K562 (cell line): ENCODE measurements around the gene CGNL1. TPM values are rescaled to one million over a fixed set of nuclear protein-coding genes. Genes with fewer than 3 reads are reported as not detected.

Experiments used
- ATAC-seq: fragments of 200-7000 bp; cut with Tn5 transposase; 3 replicates; pipeline ENCODE4 v1.9.1; 2020; ENCODE audit warnings: moderate library complexity
- BruUV-seq: library from RNA; stranded (reverse); fragments of 400-500 nt; replicated peaks from 2 replicates; lab custom pipeline; 2021; lab: Mats Ljungman, UMichigan
- CTCF ChIA-PET: fragments of 300-600 bp; formaldehyde crosslinking; extraction: SDS; loops from one replicate; lab custom pipeline; 2021; ENCODE audit warnings: low intra/inter-chr PET ratio; lab: Yijun Ruan, JAX
- POLR2A ChIA-PET: fragments of 300-600, 350-650 bp; sonication (Branson Sonifier 250); formaldehyde crosslinking; extraction: SDS; loops from one replicate; lab custom pipeline; 2021; ENCODE audit warnings: antibody characterized with exemption, inconsistent platforms; lab: Yijun Ruan, JAX
- DNase-seq, 4 experiments: peaks; one replicate each; pipeline versions ENCODE4 v3.0.0 to v3.0.0-alpha.2; 2011 to 2018; ENCODE audit warnings: low spot score in 3 of 4, mixed read lengths in 3 of 4; ENCODE audit errors: extremely low read depth in 1 of 4
- FAIRE-seq: peaks from 2 replicates; lab custom pipeline; 2011; peaks lifted over from hg19 to GRCh38; lab: Jason Lieb, UNC
- H2AFZ ChIP-seq: 2 replicates; pipeline ENCODE4 v1.6.0; 2011; ENCODE audit warnings: low read depth, low read length, control low read depth, inconsistent platforms
- H3K27ac ChIP-seq: fragments of 200-600 bp; 3 replicates; pipeline ENCODE4 v1.8.0; 2011; ENCODE audit warnings: low read depth, mild to moderate bottlenecking, control low read depth, inconsistent platforms, low read length, moderate library complexity, mixed read lengths; ENCODE audit errors: extremely low read depth
- H3K27me3 ChIP-seq, 2 experiments: fragments of 300-600 bp in 1 of 2; 2 replicates in 1 of 2; 3 replicates in 1 of 2; pipeline versions ENCODE4 v1.6.0 to v1.8.0; 2011; ENCODE audit warnings: inconsistent platforms in 2 of 2, low read length in 2 of 2, mild to moderate bottlenecking in 1 of 2, mixed read lengths in 1 of 2, moderate library complexity in 1 of 2; ENCODE audit not compliant: control insufficient read depth in 2 of 2, insufficient read depth in 2 of 2
- H3K36me3 ChIP-seq: fragments of 300-600 bp; 3 replicates; pipeline ENCODE4 v1.8.0; 2011; ENCODE audit warnings: mild to moderate bottlenecking, low read length, inconsistent platforms; ENCODE audit not compliant: control insufficient read depth, insufficient read depth
- H3K4me1 ChIP-seq, 2 experiments: fragments of 200-600 bp in 1 of 2; replicated peaks in 1 of 2; 2 replicates in 1 of 2; 3 replicates in 1 of 2; pipeline versions ENCODE4 v1.5.1 to v1.8.0; 2011; ENCODE audit warnings: inconsistent platforms in 2 of 2, low read length in 2 of 2, mild to moderate bottlenecking in 1 of 2, mixed read lengths in 1 of 2, moderate library complexity in 1 of 2; ENCODE audit not compliant: control insufficient read depth in 2 of 2, insufficient read depth in 2 of 2
- H3K4me2 ChIP-seq: 2 replicates; pipeline ENCODE4 v1.6.1; 2011; ENCODE audit warnings: low read length, control low read depth, inconsistent platforms, mixed read lengths; ENCODE audit not compliant: insufficient read depth
- H3K4me3 ChIP-seq: fragments of 200-600 bp; sonication (generic), shearing (Covaris generic); 2 replicates; pipeline ENCODE4 v1.5.1; 2016; ENCODE audit warnings: control low read depth, inconsistent platforms
- H3K79me2 ChIP-seq: fragments of 200-600 bp; 3 replicates; pipeline ENCODE4 v1.8.0; 2011; ENCODE audit warnings: low read length, inconsistent platforms; ENCODE audit not compliant: control insufficient read depth, insufficient read depth
- H3K9ac ChIP-seq, 2 experiments: 2 replicates each; pipeline versions ENCODE4 v1.6.0 to v1.6.1; 2011; ENCODE audit warnings: low read depth in 2 of 2, low read length in 2 of 2, control low read depth in 1 of 2, inconsistent platforms in 1 of 2, mild to moderate bottlenecking in 1 of 2, mixed read lengths in 1 of 2; ENCODE audit not compliant: insufficient read depth in 1 of 2
- H3K9me1 ChIP-seq: one replicate; pipeline ENCODE4 v1.6.0; 2011; ENCODE audit warnings: inconsistent platforms, mild to moderate bottlenecking, low read length, moderate library complexity; ENCODE audit not compliant: control insufficient read depth, insufficient read depth
- H3K9me3 ChIP-seq: replicated peaks from 2 replicates; pipeline ENCODE4 v1.5.1; 2011; ENCODE audit warnings: low read depth, low read length, inconsistent platforms; ENCODE audit not compliant: control insufficient read depth, insufficient read depth
- H4K20me1 ChIP-seq: replicated peaks from 2 replicates; pipeline ENCODE4 v1.6.1; 2011; ENCODE audit warnings: low read length, inconsistent platforms, mixed read lengths; ENCODE audit not compliant: control insufficient read depth, insufficient read depth
- BRD9 ChIP-seq: fragments of 450-650 bp; IDR thresholded peaks from 2 replicates; pipeline ENCODE4 v1.6.1; 2018; ENCODE audit warnings: low read depth; ENCODE audit not compliant: partially characterized antibody
- ETV1 ChIP-seq: fragments of 450-650 bp; conservative IDR thresholded peaks from 2 replicates; pipeline ENCODE4 v1.6.1; 2016; ENCODE audit warnings: missing genetic modification characterization, control low read depth, low read depth, missing compliant biosample characterization
- GTF2A2 ChIP-seq: IDR thresholded peaks from 2 replicates; pipeline ENCODE4 v1.6.1; 2016; ENCODE audit warnings: mild to moderate bottlenecking, missing genetic modification characterization, missing compliant biosample characterization
- HES1 ChIP-seq: fragments of 450-650 bp; IDR thresholded peaks from 2 replicates; pipeline ENCODE4 v1.6.1; 2016; ENCODE audit warnings: low read depth, mild to moderate bottlenecking, moderate library complexity
- ILF3 ChIP-seq: fragments of 450-650 bp; IDR thresholded peaks from 2 replicates; pipeline ENCODE4 v1.6.1; 2018; ENCODE audit warnings: antibody characterized with exemption, mild to moderate bottlenecking, moderate library complexity, borderline replicate concordance
- TAL1 ChIP-seq: fragments of 450-650 bp; IDR thresholded peaks from 2 replicates; pipeline ENCODE4 v1.6.1; 2016; ENCODE audit warnings: mild to moderate bottlenecking
- TCF15 ChIP-seq: fragments of 250-450 bp; sonication (Bioruptor Pico); IDR thresholded peaks from 2 replicates; pipeline ENCODE4 v1.8.0; 2022; ENCODE audit warnings: moderate library complexity, mild to moderate bottlenecking, inconsistent platforms
- ZNF785 ChIP-seq: fragments of 250-450 bp; sonication (Bioruptor Pico); IDR thresholded peaks from 2 replicates; pipeline ENCODE4 v1.4.0; 2020; ENCODE audit warnings: mild to moderate bottlenecking
- WGBS: fragments of 100-300 bp; shearing (Covaris generic); methylation state at CpG from one replicate; pipeline ENCODE4 v1.1.6; 2016; ENCODE audit warnings: low coverage, mixed read lengths; ENCODE audit not compliant: insufficient coverage; ENCODE audit errors: missing lambda C conversion rate; 5-methylcytosine and 5-hydroxymethylcytosine counted together
- in situ Hi-C: fragments of 300-500 bp; cut with MboI; formaldehyde crosslinking; loops from 4 replicates; pipeline ENCODE4 v1.15.0; 2018; ENCODE audit warnings: inconsistent platforms, mixed read lengths
- intact Hi-C: fragments of 100-400 bp; cut with micrococcal nuclease; formaldehyde crosslinking; loops from 2 replicates; pipeline ENCODE4 v1.14.2; 2022
- polyA plus RNA-seq, 8 experiments: library from polyadenylated mRNA; depleted of rRNA in 4 of 8; stranded (reverse) in 5 of 8; unstranded in 3 of 8; fragments of >200 nt; fragmentation: Nextera tagmentation in 2 of 8; fragmentation: Illumina TruSeq in 1 of 8; extraction: Ambion mirVana in 2 of 8; extraction: Trizol in 1 of 8; gene quantifications; 2 replicates each; pipeline versions ENCODE4 v1.2.1 to v1.2.3, GENCODE V29; 2011 to 2014; ENCODE audit warnings: inconsistent platforms in 1 of 8, missing spikeins in 1 of 8
- total RNA-seq, 7 experiments: library from RNA; depleted of rRNA in 6 of 7; stranded (reverse); fragments of >200 nt in 6 of 7; fragmentation: Illumina TruSeq in 2 of 7; extraction: Trizol in 2 of 7; gene quantifications; 2 replicates each; pipeline versions ENCODE4 v1.2.1 to v1.2.3, GENCODE V29; 2011 to 2021; ENCODE audit warnings: low replicate concordance in 1 of 7
- TF ChIP-seq, protein P1 (sequence below): sonication (generic); formaldehyde crosslinking; IDR thresholded peaks from 2 replicates; pipeline ENCODE4 v1.8.0; 2022; ENCODE audit warnings: mild to moderate bottlenecking, missing genetic modification reagents
- TF ChIP-seq, protein P2 (sequence below): fragments of 250-450 bp; sonication (Bioruptor Pico); IDR thresholded peaks from 2 replicates; pipeline ENCODE4 v1.8.0; 2021; ENCODE audit warnings: moderate library complexity, mild to moderate bottlenecking, inconsistent platforms

Gene CGNL1
- total and polyA plus RNA-seq, 9 of the 15 experiments (the other 6 are each of a cell fraction or from before 2014, with no cell fraction given): 0.01 to 0.07 TPM; not detected in 7

DNA sequence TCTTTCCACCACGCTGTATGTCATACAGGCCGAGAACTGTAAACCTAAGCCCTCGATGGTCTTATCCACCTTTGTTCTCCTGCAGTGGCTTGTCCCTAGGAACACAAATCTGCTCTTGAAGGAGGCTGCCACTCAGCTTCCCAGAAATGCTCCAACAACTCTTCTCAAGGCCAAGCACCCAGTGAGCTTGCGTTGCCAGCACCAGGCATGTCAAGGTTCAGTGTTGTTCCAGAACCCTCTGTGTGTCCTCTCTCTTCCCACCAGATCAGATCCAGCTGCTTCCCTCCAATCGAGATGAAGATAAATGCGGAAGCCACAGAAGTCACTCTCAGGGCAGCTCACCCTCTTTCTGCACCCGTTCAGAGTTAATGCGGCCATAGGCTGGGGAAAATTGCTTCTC lies 204.1 kb downstream of the CGNL1 start:
- no peak overlapping the region for H3K9ac ChIP-seq
- H3K79me2 ChIP-seq: no peaks in the 10 kb centered on the region
- FAIRE-seq (no peak), ATAC-seq (no peak), DNase-seq (no peak)
- H2AFZ ChIP-seq: no peak overlapping the region
- H3K4me3 ChIP-seq: no peak overlapping the region
- in situ Hi-C loops (no loop called here), intact Hi-C loops (no loop called here)
- H3K27me3 ChIP-seq: peaks cover 2 to 21% of the 10 kb centered on the region in 2 experiments; a peak in 3 of 5 replicates
- no peak for TF ChIP-seq TAL1
- no peak for TF ChIP-seq ETV1
- no peak for TF ChIP-seq ILF3
- TF ChIP-seq TCF15 (CRISPR knock-in tag): no peak
- TF ChIP-seq, protein P1, sequence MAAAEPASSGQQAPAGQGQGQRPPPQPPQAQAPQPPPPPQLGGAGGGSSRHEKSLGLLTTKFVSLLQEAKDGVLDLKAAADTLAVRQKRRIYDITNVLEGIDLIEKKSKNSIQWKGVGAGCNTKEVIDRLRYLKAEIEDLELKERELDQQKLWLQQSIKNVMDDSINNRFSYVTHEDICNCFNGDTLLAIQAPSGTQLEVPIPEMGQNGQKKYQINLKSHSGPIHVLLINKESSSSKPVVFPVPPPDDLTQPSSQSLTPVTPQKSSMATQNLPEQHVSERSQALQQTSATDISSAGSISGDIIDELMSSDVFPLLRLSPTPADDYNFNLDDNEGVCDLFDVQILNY (CRISPR knock-in tag): no peak
- no peak for TF ChIP-seq HES1
- no peak for TF ChIP-seq GTF2A2 (tag)
- no peak for TF ChIP-seq BRD9
- TF ChIP-seq, protein P2, sequence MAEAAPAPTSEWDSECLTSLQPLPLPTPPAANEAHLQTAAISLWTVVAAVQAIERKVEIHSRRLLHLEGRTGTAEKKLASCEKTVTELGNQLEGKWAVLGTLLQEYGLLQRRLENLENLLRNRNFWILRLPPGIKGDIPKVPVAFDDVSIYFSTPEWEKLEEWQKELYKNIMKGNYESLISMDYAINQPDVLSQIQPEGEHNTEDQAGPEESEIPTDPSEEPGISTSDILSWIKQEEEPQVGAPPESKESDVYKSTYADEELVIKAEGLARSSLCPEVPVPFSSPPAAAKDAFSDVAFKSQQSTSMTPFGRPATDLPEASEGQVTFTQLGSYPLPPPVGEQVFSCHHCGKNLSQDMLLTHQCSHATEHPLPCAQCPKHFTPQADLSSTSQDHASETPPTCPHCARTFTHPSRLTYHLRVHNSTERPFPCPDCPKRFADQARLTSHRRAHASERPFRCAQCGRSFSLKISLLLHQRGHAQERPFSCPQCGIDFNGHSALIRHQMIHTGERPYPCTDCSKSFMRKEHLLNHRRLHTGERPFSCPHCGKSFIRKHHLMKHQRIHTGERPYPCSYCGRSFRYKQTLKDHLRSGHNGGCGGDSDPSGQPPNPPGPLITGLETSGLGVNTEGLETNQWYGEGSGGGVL: no peak
- TF ChIP-seq ZNF785: no peak
- no peaks in the 10 kb centered on the region for H3K9me1 ChIP-seq
- no peaks in the 10 kb centered on the region for H4K20me1 ChIP-seq
- WGBS: 1% methylated on average over 8 of the region's 8 CpGs
- H3K4me2 ChIP-seq: no peak overlapping the region
- H3K4me1 ChIP-seq: no peaks in the 10 kb centered on the region
- no peaks in the 10 kb centered on the region for H3K9me3 ChIP-seq
- H3K36me3 ChIP-seq: no peaks in the 10 kb centered on the region
- POLR2A ChIA-PET: interaction anchor here (0.7 kb wide), 1 partner anchor 77 kb away, joined by 3 read pairs; no protein-coding TSS in a partner anchor
- no peak overlapping the region for H3K27ac ChIP-seq
- no TSS peak for BruUV-seq
- CTCF ChIA-PET: no interaction called here
